ENCODE results near the gene MXI1. TPM values are rescaled to one million over a fixed set of nuclear protein-coding genes. Genes with fewer than 3 reads are reported as not detected.
A peak's percentile ranks its signal among the peaks of the same experiment; 100 is the strongest.
"Not testable (repeated sequence)": the region's sequence is repeated elsewhere in the genome, so short reads cannot be mapped to it uniquely, and the experiment has no call there.

Gene MXI1
- polyA plus RNA-seq, 1 donor, result 25.3 TPM

GRCh38 chr10:110241841-110242240, 34.4 kb downstream of the MXI1 start:
- DNase-seq, result no peak

DNA sequence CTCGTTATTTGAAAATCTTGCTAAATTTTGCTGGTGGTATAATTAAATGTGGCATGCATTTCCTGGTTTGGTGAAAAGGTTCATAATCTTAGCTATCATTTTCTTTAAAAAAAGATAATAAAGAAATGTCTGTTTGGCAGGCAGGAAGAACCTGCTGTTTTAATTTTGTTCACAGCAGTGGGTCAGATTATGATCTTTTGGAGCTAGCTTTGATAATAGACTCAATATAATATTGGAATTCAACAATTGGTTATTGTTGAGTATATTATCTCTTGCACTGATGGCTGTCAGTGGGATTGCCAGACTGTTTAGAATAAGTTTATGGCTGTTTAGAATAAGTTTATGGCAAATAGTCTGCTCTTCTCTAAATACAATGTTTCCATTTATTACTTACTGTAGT, 35.1 kb downstream of the MXI1 start:
- DNase-seq, result no peak

DNA sequence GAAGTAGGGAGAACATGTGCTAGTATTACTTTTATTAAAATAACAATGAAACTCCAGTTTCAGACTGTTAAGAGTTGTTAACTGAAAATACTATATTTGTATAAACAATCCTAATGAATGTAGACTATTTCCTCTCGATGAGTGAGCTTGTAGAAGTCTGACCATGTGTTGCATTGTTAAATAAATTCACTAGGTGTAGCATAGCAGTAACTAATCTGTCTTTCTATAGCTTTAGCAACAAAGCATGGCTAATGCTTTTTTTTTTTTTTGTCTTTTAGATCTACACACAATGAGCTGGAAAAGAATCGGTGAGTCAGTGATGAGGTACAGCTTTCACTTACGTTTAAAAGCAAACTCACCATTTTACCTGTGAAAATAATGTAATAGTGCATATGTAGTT, 37.1 kb downstream of the MXI1 start:
- no peak for DNase-seq

GRCh38 chr10:110247833-110248232, 40.4 kb downstream of the MXI1 start:
- DNase-seq, result not testable (repeated sequence)

DNA sequence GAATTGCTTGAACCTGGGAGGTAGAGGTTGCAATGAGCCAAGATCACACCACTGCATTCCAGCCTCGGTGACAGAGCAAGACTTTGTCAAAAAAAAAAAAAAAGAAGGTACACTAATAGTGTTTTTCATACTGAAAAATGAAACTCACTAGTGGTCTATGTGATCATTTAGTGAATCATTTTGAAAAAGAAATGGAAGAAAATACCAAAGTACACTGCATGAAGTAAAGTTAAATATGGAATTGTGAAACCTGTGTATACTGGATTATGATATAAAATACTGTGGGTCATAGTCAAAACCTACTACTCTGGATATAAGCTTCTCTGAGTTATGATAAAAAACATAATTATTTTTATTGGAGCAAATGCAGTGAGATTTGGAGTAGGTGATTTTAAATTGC, 42.1 kb downstream of the MXI1 start:
- not testable (repeated sequence) for DNase-seq

DNA sequence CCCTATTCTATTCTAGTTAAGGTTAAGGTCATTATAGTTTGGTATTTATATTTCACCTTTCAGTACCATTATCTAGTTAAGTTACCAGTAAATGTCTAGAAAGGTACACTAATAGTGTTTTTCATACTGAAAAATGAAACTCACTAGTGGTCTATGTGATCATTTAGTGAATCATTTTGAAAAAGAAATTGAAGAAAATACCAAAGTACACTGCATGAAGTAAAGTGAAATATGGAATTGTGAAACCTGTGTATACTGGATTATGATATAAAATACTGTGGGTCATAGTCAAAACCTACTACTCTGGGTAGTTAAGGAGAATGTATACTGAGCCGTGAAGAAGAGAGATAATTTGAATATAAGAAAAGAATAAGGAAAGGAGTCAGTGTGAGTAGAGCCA, 44.0 kb downstream of the MXI1 start:
- not testable (repeated sequence) for DNase-seq

GRCh38 chr10:110252151-110252550, 44.7 kb downstream of the MXI1 start:
- DNase-seq, result no peak

GRCh38 chr10:110254467-110254866, 47.1 kb downstream of the MXI1 start:
- DNase-seq, result no peak

GRCh38 chr10:110258542-110258941, 51.1 kb downstream of the MXI1 start:
- DNase-seq, result no peak

DNA sequence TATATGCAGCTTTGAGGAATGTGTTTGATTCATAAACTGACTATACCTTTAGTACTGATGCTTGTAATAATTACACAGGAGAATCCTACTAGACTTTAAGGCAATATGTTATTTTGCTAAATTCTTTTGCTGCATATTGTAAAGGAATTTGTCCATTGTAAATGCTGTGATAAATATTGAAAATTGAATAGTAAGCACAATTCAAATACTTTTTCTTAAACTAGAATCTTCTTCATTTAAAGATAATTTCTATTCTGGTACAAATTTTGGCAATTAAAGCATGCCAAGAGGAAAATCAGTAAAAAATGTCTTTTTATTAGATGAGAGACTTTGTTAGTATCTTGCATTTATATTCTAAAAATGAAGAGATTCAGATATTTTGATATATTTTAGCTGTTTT, 51.9 kb downstream of the MXI1 start:
- DNase-seq, result no peak

GRCh38 chr10:110260746-110261477, 53.5 kb downstream of the MXI1 start:
- no peak for DNase-seq

GRCh38 chr10:110263164-110263563, 55.8 kb downstream of the MXI1 start:
- DNase-seq, result no peak

- no peak for DNase-seq
Measured at GRCh38 chr10:110265573-110266193, 58.3 kb downstream of the MXI1 start.

DNA sequence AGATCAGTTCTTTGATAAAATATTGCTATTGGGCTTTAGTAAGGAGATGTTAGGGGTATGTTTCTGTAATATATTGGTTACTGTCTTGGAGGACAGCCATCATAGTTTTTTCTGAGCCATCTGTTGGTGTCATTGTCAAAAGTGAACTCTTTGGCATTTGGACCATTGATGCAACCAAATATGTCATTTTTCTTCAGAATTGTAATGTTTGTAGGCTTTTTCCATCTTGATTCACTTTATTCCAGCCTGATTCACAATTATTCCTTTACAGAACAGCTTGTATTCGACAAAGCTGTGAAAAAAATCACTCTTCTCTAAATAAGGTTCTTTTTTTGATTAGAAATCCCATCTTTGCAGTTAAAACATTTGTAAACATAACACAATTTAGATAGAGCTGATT, 59.9 kb downstream of the MXI1 start:
- no peak for DNase-seq

DNA sequence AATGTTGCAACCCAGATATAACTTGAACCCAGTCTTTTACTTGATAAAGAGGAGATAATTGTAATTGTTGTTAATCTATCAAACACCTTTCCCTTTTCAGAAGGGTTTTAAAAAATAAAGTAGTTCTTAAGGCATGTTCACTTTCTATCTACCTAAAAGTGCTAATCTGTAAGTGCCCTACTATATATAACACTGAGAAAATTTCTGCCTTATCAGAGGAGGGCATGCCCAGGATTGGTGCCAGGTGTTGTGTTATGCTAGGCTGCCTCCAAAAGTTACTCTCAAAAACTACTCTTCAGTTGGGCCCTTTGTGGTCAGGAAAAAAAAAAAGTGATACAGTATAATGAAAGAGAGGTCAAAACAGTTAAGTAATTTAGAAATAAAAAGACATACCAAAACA, 61.0 kb downstream of the MXI1 start:
- no peak for DNase-seq

DNA sequence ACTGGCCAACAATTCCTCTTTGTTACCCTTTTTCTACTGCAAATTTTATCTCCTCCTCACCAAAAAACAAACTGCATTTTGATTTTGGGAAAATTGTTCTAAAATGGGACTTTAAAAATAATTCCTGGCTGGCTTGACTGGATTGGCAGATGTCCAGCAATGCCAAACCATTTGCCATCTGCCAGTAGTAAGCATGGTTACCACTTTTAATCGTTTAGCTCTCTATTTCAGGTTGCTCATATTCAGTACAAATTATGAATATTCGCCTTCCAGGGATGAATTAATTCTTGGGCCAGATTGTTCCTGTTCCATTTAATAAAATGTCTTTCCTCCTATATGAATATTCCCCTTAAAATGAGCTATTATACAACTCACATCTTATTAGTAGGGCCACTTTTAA, 61.6 kb downstream of the MXI1 start:
- DNase-seq, result no peak

DNA sequence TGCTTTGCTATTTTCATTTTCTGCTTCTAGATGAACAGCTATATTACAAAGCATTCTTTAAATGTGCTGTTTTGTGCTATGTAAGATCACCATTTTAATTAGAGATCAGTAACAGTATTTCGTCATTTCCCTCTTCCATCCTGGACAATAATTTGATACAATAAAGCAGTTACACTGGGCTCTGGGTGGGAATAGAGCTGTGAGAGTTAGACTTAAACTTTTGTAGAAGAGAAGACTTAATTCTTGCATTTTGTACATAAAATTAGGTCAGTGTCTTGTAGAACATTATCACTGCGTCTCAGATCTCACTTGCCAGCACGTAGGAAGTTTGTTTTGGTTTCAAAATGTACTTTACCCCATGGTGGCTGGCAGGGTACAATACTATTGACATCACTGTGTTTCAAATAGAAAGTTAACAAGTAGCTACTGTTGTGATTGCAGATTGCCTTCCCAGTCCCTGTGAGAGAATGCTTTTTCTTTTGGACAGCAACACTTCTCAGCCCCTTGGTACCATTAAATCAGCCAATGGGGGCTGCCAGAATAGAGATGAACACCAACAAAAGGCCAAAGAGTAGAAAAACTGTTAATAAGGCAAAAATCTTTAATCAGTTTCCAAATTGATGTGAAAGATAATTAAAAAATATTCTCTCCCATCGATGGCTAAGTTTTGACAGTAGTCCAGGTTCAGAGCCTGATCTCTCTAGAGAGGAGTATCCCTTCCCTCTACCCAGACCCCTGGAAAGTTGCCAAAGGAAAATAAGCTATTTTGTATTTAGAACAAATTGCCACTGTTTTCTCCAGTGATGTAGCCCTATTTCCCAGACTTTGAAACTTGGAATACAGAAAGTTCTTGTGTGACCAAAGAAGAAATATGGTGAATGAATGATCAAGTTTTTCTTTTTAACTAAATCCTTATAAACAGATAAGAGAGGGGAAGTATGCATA, 62.2 kb downstream of the MXI1 start:
- DNase-seq, result no peak

DNA sequence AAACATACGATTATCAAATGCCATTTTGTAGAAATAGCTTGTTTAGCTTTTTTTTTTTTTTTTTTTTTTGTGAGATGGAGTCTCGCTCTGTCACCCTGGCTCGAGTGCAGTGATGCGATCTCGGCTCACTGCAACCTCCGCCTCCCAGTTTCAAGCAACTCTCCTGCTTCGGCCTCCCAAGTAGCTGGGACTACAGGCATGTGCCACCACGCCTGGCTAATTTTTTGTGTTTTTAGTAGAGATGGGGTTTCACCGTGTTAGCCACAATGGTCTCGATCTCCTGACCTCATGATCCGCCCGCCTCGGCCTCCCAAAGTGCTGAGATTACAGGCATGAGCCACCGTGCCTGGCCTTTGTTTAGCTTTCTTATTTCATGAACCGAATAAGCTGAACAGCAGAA, 65.6 kb downstream of the MXI1 start:
- DNase-seq, result not testable (repeated sequence)

DNA sequence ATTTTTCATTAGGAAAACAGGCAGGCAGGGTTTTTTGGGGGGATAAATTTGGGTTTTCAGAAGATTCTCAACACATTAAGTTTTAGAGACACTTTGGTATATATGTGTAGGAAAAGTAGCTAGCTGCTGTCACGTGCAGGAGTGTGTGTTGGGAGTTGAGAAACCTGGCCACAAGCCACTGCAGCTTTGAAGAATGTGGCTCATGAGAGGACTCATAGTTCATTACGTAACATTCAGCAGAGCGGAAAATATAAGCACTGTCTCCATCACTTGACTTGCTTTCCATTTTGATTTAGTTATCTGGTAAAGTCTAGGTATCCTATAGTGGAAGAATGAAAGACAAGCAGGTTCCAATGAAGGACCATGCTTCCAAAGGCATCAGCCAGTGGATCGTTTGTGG, 66.1 kb downstream of the MXI1 start:
- DNase-seq, result peak; percentile 62

DNA sequence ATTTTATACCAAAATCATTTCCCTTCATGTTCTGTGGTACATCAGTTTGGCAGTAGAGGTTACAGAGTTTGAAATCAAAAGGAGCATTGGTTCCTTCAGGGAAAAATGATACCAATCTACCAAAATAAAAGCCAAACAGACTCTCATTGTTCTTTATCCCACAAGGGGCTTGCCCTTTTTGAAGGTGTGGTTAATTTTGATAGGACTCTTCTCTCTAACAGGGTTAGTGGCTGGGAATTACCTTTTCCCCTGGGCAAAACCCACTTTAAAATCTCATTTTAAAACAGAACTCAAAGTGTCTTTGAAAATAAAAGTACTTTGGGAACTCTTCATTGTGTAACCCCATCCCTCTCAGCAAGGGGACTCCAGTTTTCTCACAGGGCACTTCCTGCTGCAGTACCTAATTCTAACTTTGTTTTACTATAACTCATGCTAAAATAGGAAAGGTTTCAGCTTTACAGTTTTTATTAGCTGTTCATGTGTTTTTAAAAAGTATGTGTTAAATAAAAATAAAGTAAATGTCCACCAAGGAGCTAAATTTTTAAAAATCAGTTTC, 66.7 kb downstream of the MXI1 start:
- DNase-seq, result no peak

GRCh38 chr10:110274647-110275046, 67.2 kb downstream of the MXI1 start:
- DNase-seq, result no peak

- no peak for DNase-seq
Measured at GRCh38 chr10:110275128-110275729, 67.8 kb downstream of the MXI1 start.

DNA sequence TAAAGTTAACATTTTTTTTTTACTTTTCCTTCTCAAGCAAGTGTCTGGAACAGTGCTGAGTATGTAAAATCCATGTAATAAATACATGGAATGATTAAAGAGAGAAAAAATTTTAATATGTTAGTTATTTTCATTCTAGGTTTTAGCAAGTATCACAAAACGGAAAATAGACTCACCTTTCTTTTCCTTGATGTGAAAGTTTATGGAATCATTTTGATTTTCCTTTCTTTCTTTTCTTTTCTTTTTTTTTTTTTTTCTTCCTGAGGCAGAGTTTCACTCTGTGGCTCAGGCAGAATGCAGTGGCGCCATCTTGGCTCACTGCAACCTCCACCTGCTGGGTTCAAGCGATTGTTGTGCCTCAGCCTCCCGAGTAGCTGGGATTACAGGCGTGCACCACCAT, 69.2 kb downstream of the MXI1 start:
- no peak for DNase-seq
